Measurements from ENCODE around the gene GPX7. TPM values are rescaled to one million over a fixed set of nuclear protein-coding genes. Genes with fewer than 3 reads are reported as not detected.
"Not testable (repeated sequence)": the region's sequence is repeated elsewhere in the genome, so short reads cannot be mapped to it uniquely, and the experiment has no call there.

The GPX7 gene
- total RNA-seq, 1 experiment from 2014 or later = not detected

DNA sequence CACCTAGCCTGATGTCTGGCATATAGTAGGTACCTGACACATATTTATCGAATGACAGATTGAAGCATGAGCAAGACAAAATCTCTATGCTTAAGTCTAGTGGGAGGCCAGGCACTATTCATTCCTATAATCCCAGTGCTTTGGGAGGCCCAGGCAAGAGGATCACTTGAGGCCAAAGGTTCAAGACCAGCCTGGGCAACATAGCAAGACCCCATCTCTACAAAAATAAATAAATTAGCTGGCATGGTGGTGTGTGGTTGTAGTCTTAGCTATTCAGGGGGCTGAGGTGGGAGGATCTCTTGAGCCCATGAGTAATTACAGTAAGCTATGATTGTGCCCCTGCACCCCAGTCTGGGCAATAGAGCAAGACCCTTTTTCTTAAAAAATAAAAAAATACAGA lies 26.1 kb upstream of the GPX7 start:
- Histone ChIP-seq H2AFZ (no peak overlapping the region), H3K4me3 (no peak overlapping the region), H3K9me2 (ENCODE audit: insufficient read depth) (no peaks in the 10 kb centered on the region; the same call in 1 of the 2 replicates), H3K36me3 (ENCODE audit: low read depth) (no peaks in the 10 kb centered on the region), H3K27me3 (ENCODE audit: insufficient read depth, low read depth) (no peaks in the 10 kb centered on the region), H3K4me1 (replicated peaks; ENCODE audit: insufficient read depth) (peaks cover 12% of the 10 kb centered on the region), H3K27ac (no peak overlapping the region), H3K9me3 (ENCODE audit: insufficient read depth, low read depth) (no peaks in the 10 kb centered on the region), H3K4me2 (no peak overlapping the region), H3F3A (ENCODE audit: insufficient read depth, low read depth) (peaks cover 14% of the 10 kb centered on the region; the same call in 1 of the 2 replicates), H3K79me2 (ENCODE audit: low read depth) (no peaks in the 10 kb centered on the region), H4K20me1 (ENCODE audit: insufficient read depth) (no peaks in the 10 kb centered on the region)
- ChIA-PET POLR2A (ENCODE audit: unreplicated experiment) (no interaction called here), CTCF (no interaction called here)
- TF ChIP-seq EZH2 (IDR thresholded peaks at IDR 0.05; ENCODE audit: low read depth) (no peak), CTCF (conservative IDR thresholded peaks at IDR 0.05) (no peak)
- intact Hi-C loops (cut with micrococcal nuclease; ENCODE audit: unreplicated experiment) = no loop called here
- DNase-seq = no peak
- no TSS peak for BruUV-seq (replicated peaks)

DNA sequence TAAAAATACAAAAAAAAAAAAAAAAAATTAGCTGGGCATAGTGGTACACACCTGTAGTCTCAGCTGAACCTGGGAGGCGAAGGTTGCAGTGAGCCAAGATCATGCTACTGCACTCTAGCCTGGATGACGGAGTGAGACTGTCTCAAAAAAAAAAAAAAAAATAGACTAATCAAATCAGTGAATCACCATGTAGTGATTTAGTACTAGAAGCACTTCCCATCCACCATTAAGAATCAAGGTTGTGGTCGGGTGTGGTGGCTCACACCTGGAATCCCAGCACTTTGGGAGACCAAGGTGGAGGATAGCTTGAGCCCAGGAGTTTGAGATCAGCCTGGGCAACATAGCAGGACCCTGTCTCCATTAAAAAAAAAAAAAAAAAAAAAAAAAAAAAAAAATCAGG lies 24.1 kb upstream of the GPX7 start:
- CTCF ChIA-PET; H3K36me3 ChIP-seq (ENCODE audit: low read depth); POLR2A ChIA-PET (ENCODE audit: unreplicated experiment); H3K27ac ChIP-seq; intact Hi-C loops (cut with micrococcal nuclease; ENCODE audit: unreplicated experiment); BruUV-seq (replicated peaks); H3K79me2 ChIP-seq (ENCODE audit: low read depth); H3K9me3 ChIP-seq (ENCODE audit: insufficient read depth, low read depth); H2AFZ ChIP-seq; H3K27me3 ChIP-seq (ENCODE audit: insufficient read depth, low read depth); H3K9me2 ChIP-seq (ENCODE audit: insufficient read depth); H3K4me2 ChIP-seq; DNase-seq; H4K20me1 ChIP-seq (ENCODE audit: insufficient read depth); H3K4me3 ChIP-seq: not testable (repeated sequence)
- peaks cover 12% of the 10 kb centered on the region for H3K4me1 ChIP-seq (replicated peaks; ENCODE audit: insufficient read depth)
- peaks cover 14% of the 10 kb centered on the region; the same call in 1 of the 2 replicates for H3F3A ChIP-seq (ENCODE audit: insufficient read depth, low read depth)

DNA sequence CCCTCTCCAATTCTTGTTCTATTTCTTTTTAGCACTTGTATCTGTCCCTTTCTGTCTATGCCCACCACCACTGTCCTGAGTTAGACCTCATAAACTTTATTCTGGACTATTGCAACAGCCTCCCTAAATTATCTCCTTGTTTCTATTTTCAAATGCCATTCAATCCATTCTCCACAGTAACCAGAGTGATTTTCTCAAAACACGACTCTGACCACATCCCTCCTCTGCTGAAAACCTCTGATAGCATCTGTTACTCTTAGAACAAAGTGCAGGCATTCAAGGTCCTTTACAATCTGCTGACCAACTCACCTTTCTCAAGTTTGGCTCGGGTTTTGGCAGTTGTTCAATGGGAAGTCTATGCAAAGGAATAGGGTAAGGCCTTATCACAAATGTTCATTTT lies 22.8 kb upstream of the GPX7 start:
- no peak overlapping the region for H3K4me3 ChIP-seq
- H3K4me1 ChIP-seq (replicated peaks; ENCODE audit: insufficient read depth) = peaks cover 8% of the 10 kb centered on the region
- no TSS peak for BruUV-seq (replicated peaks)
- 0 out of 2 replicates have a peak, but pooled peaks cover 3% of the 10 kb centered on the region for H3K27me3 ChIP-seq (ENCODE audit: insufficient read depth, low read depth)
- intact Hi-C loops (cut with micrococcal nuclease; ENCODE audit: unreplicated experiment) = no loop called here
- no peaks in the 10 kb centered on the region for H3K9me3 ChIP-seq (ENCODE audit: insufficient read depth, low read depth)
- peaks cover 9% of the 10 kb centered on the region; the same call in 1 of the 2 replicates for H3F3A ChIP-seq (ENCODE audit: insufficient read depth, low read depth)
- POLR2A ChIA-PET (ENCODE audit: unreplicated experiment) = interaction anchor here (0.6 kb wide), 1 partner anchor 910 kb away, joined by 3 read pairs; no protein-coding TSS in a partner anchor
- H3K79me2 ChIP-seq (ENCODE audit: low read depth) = no peaks in the 10 kb centered on the region
- no peaks in the 10 kb centered on the region for H4K20me1 ChIP-seq (ENCODE audit: insufficient read depth)
- CTCF ChIA-PET = no interaction called here
- DNase-seq = peak in 1 of 2 experiments; percentile 48
- no peak overlapping the region for H3K4me2 ChIP-seq
- no peak overlapping the region for H2AFZ ChIP-seq
- H3K9me2 ChIP-seq (ENCODE audit: insufficient read depth) = no peaks in the 10 kb centered on the region; the same call in 1 of the 2 replicates
- no peaks in the 10 kb centered on the region for H3K36me3 ChIP-seq (ENCODE audit: low read depth)
- no peak overlapping the region for H3K27ac ChIP-seq
- TF ChIP-seq EZH2 (IDR thresholded peaks at IDR 0.05; ENCODE audit: low read depth) = no peak
- no peak for TF ChIP-seq CTCF (conservative IDR thresholded peaks at IDR 0.05)

DNA sequence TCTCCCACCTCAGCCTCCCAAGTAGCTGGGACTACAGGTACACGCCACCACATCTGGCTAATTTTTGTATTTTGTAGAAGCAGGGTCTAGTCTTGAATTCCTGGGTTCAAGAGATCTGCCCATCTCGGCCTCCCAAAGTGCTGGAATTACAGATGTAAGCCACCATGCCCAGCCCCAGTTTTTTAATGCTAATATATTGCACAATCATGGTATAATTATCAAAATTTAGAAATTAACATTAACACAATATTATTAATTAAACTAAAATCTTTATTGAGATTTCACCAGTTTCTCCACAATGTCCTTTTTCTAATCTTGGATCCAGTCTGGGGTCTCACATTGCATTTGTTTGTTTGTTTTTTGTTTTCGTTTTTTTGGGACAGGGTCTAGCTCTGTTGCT lies 21.9 kb upstream of the GPX7 start:
- H3K27me3 ChIP-seq (ENCODE audit: insufficient read depth, low read depth) = 0 out of 2 replicates have a peak, but pooled peaks cover 3% of the 10 kb centered on the region
- no TSS peak for BruUV-seq (replicated peaks)
- no peak overlapping the region for H2AFZ ChIP-seq
- H3K36me3 ChIP-seq (ENCODE audit: low read depth) = no peaks in the 10 kb centered on the region
- no peaks in the 10 kb centered on the region for H3K79me2 ChIP-seq (ENCODE audit: low read depth)
- DNase-seq = no peak
- H3K27ac ChIP-seq = no peak overlapping the region
- H3K9me3 ChIP-seq (ENCODE audit: insufficient read depth, low read depth) = no peaks in the 10 kb centered on the region
- intact Hi-C loops (cut with micrococcal nuclease; ENCODE audit: unreplicated experiment) = no loop called here
- POLR2A ChIA-PET (ENCODE audit: unreplicated experiment) = no interaction called here
- H3K4me1 ChIP-seq (replicated peaks; ENCODE audit: insufficient read depth) = peaks cover under 1% of the 10 kb centered on the region; the same call in 1 of the 2 replicates
- CTCF ChIA-PET = no interaction called here
- no peak overlapping the region for H3K4me3 ChIP-seq
- no peaks in the 10 kb centered on the region for H4K20me1 ChIP-seq (ENCODE audit: insufficient read depth)
- peaks cover under 1% of the 10 kb centered on the region; the same call in 1 of the 2 replicates for H3F3A ChIP-seq (ENCODE audit: insufficient read depth, low read depth)
- no peaks in the 10 kb centered on the region; the same call in 1 of the 2 replicates for H3K9me2 ChIP-seq (ENCODE audit: insufficient read depth)
- no peak overlapping the region for H3K4me2 ChIP-seq
- TF ChIP-seq EZH2 (IDR thresholded peaks at IDR 0.05; ENCODE audit: low read depth) (no peak), CTCF (conservative IDR thresholded peaks at IDR 0.05) (no peak)
